Chondrocyte (in vitro differentiated cells): ENCODE data around the gene RINL. TPM values are rescaled to one million over a fixed set of nuclear protein-coding genes. Genes with fewer than 3 reads are reported as not detected.
A peak's percentile ranks its signal among the peaks of the same experiment; 100 is the strongest.

Experiments
- DNase-seq: peaks from one replicate; pipeline ENCODE4 v3.0.0; 2021; ENCODE audit warnings: mixed read lengths, low spot score
- H3K27ac Mint-ChIP-seq: one replicate; pipeline ENCODE4 v1.8.0; 2021; ENCODE audit warnings: mild to moderate bottlenecking, moderate library complexity, mixed read lengths; ENCODE audit not compliant: unreplicated experiment
- H3K27me3 Mint-ChIP-seq: 2 replicates; pipeline ENCODE4 v1.8.0; 2021; ENCODE audit warnings: low read depth, mixed read lengths
- H3K36me3 Mint-ChIP-seq: 2 replicates; pipeline ENCODE4 v1.8.0; 2021; ENCODE audit warnings: low read depth, mixed read lengths
- H3K4me1 Mint-ChIP-seq: 2 replicates; pipeline ENCODE4 v1.8.0; 2021; ENCODE audit warnings: low read depth, mild to moderate bottlenecking, mixed read lengths
- H3K4me3 Mint-ChIP-seq: one replicate; pipeline ENCODE4 v1.8.0; 2021; ENCODE audit warnings: mild to moderate bottlenecking, moderate library complexity, mixed read lengths; ENCODE audit not compliant: unreplicated experiment
- H3K9me3 Mint-ChIP-seq: 2 replicates; pipeline ENCODE4 v1.8.0; 2021; ENCODE audit warnings: low read depth, mixed read lengths
- total RNA-seq: library from RNA; stranded (reverse); gene quantifications from 3 replicates; pipeline ENCODE4 v1.2.1, GENCODE V29; 2021
- TF ChIP-seq, protein P1 (sequence below): fragments of 200-600 bp; sonication (generic); IDR thresholded peaks from 2 replicates; pipeline ENCODE4 v1.5.0; 2021; ENCODE audit warnings: antibody characterized with exemption, mild to moderate bottlenecking, moderate library complexity

RINL gene
- total RNA-seq, 1 donor from 2014 or later, result 0.65 TPM

DNA sequence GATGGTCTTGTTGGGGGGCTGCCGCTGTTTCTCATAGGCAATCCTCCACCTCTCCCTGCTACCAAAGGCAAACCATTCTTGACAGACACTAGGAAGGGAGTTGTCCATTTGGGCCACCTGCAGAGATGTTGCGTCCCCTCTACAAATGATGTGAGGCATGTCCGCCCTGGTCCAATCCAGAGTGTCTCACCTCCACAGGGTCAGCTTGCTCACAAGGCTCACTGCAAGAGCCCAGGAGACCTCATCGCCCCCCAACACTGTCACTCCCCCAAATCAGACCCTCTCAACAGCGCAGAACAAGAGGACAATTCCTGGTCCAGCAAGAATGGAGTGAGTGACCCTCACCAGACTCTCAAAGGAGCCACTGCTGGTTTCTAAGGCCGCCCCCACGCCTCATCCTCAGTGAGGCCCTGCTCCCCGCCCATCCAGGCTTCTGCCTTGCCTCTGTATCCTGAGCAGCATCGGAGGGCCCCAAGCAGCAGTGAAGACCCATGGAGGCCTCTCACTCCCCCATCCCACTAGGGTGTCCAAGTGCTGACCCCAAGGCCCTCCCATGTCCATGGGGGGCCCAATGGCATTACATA lies 34.8 kb downstream of the RINL start:
- H3K4me3 Mint-ChIP-seq, result no peak overlapping the region
- no peak for DNase-seq
- no peaks in the 10 kb centered on the region for H3K9me3 Mint-ChIP-seq
- TF ChIP-seq, protein P1, sequence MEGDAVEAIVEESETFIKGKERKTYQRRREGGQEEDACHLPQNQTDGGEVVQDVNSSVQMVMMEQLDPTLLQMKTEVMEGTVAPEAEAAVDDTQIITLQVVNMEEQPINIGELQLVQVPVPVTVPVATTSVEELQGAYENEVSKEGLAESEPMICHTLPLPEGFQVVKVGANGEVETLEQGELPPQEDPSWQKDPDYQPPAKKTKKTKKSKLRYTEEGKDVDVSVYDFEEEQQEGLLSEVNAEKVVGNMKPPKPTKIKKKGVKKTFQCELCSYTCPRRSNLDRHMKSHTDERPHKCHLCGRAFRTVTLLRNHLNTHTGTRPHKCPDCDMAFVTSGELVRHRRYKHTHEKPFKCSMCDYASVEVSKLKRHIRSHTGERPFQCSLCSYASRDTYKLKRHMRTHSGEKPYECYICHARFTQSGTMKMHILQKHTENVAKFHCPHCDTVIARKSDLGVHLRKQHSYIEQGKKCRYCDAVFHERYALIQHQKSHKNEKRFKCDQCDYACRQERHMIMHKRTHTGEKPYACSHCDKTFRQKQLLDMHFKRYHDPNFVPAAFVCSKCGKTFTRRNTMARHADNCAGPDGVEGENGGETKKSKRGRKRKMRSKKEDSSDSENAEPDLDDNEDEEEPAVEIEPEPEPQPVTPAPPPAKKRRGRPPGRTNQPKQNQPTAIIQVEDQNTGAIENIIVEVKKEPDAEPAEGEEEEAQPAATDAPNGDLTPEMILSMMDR, result no peak
- H3K27me3 Mint-ChIP-seq, result no peaks in the 10 kb centered on the region
- H3K27ac Mint-ChIP-seq, result peak overlapping the region; percentile 22
- peaks cover 21% of the 10 kb centered on the region for H3K4me1 Mint-ChIP-seq
- H3K36me3 Mint-ChIP-seq, result peaks cover 63% of the 10 kb centered on the region

DNA sequence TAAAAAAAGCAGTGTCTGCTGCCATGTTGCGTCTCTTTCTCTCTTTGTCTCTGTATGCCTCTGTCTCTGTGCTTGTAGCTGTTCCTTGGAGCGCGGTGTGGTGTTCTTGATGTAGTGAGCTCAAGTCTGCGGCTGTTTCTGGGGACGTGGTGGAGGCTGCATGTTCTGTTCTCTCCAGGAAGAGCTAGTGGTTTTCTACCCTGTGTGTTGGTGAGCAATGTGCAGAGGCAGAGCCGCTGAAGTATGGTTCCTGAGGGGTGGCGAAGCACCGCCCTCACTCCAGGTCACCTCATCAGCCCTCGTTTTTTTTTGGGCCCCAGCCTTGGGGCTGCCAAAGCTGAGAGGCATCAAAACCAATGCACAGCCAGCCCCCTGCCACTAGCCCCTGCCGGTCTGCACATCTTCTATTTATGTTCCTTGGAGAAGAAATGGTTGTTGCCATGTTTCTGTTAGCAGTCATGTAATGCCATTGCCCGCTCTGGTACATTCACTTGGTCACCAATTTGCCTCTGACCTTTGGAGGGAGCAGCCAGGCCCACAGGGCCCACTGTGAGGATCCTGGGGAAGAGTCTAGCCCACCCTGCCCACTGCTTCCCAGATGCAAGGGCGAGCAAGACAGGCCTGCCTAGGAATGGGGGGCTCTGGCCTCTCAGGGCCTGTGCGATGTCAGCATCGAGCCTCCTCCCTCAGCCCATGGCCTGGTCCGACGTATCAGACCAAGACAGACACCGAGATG lies 35.5 kb downstream of the RINL start:
- Mint-ChIP-seq H3K4me1 (peaks cover 15% of the 10 kb centered on the region), H3K27me3 (no peaks in the 10 kb centered on the region), H3K27ac (peak overlapping the region; percentile 24), H3K36me3 (peaks cover 62% of the 10 kb centered on the region), H3K9me3 (no peaks in the 10 kb centered on the region), H3K4me3 (no peak overlapping the region)
- TF ChIP-seq, protein P1, result no peak
- DNase-seq, result no peak

DNA sequence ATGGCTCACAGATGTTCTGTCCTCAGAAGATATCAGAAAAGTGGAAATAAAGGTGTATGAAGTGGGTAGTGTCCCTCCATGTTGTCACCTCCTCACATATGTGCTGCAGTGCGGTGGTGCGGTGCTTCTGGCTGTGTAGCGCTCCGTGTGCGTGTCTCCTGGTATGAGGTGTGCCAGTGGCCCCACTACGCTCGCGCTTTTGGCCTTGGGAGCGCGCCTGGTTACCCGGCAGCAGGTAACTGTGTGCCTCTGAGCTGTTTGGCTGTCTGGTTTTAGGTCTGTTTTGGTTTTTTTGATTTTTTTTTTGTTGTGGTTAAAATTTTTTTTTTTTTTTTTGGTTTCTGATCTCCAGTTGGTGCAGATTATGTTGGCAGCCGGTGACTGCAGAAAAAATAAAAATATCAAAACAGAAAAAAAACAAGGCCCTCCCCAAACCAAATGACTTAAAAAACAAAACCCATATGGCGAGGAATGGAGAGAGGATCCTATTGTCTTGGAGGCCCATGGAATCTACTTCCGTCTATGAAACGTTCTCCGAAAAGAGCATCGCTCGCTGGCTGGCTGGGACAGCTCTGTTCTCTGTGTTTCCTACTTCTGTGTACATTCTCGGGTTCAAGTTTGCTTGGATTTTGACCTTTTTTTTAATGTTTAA lies 36.2 kb downstream of the RINL start:
- TF ChIP-seq, protein P1, result no peak
- Mint-ChIP-seq H3K4me3 (no peak overlapping the region), H3K9me3 (no peaks in the 10 kb centered on the region), H3K27me3 (no peaks in the 10 kb centered on the region), H3K4me1 (peaks cover 14% of the 10 kb centered on the region), H3K36me3 (peaks cover 65% of the 10 kb centered on the region), H3K27ac (peak overlapping the region; percentile 41)
- DNase-seq, result no peak

DNA sequence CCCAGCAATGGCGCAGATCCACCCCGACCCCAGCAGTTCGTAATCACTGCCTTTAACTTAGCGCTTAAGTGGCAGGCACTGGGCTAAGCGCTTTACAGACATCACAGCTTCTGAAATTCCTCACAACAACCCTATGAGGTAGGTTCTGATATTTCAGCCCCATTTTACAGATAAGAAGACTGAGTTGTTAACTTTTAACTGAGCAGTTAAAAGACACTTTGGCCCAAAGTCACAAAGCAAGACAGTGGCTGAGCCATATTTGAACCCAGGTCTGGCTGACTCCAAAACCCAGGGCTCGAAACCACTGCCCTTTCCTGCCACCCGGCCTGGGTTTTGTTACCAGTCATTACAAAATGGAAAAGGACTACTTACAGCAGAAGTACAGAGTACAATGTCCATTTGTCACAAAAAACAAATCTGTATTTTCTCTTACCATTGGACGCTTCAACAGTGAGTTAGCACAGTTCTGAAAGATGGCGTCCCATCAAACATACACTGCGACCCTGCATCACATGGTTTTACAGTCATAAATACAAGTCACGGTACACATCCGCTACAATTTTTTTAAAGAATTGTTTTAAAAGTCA lies 36.8 kb downstream of the RINL start:
- Mint-ChIP-seq H3K4me1 (peaks cover 19% of the 10 kb centered on the region), H3K27me3 (no peaks in the 10 kb centered on the region), H3K27ac (no peak overlapping the region), H3K36me3 (peaks cover 70% of the 10 kb centered on the region), H3K4me3 (no peak overlapping the region), H3K9me3 (no peaks in the 10 kb centered on the region)
- TF ChIP-seq, protein P1, result no peak
- no peak for DNase-seq

DNA sequence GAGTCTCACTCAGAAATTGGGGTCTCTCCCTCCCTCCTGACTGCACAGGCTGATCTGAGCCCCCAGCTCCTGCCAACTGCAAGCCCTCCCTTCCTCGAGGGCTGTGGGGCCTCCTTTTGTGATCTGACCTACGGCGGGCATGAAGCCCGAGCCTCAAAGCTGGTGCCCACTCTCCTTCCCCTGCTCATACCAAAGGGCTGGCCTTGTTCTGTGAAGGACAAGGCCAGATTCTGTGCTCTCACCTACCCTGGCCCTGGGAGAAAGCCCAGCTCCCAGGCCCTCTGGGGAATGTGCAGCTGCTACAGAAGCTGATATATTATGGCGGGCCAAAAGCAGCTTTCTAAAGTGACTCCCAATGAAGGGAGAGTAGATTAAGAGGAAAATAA lies 37.5 kb downstream of the RINL start:
- DNase-seq, result no peak
- Mint-ChIP-seq H3K36me3 (peaks cover 67% of the 10 kb centered on the region), H3K4me1 (peaks cover 24% of the 10 kb centered on the region), H3K27ac (no peak overlapping the region), H3K4me3 (no peak overlapping the region), H3K27me3 (no peaks in the 10 kb centered on the region), H3K9me3 (no peaks in the 10 kb centered on the region)
- TF ChIP-seq, protein P1, result no peak
